HEK293 (cell line): ENCODE results near the gene GPR132.
A peak's percentile ranks its signal among the peaks of the same experiment; 100 is the strongest.

Source experiments
- CTCF ChIA-PET: fragments of 350-600 bp; formaldehyde crosslinking; extraction: SDS; loops from one replicate; lab custom pipeline; 2021; ENCODE audit warnings: antibody characterized with exemption; lab: Yijun Ruan, JAX
- POLR2A ChIA-PET: fragments of 300-600 bp; formaldehyde crosslinking; extraction: SDS; loops from one replicate; lab custom pipeline; 2020; ENCODE audit warnings: antibody characterized with exemption, inconsistent platforms; lab: Yijun Ruan, JAX
- H3K27ac ChIP-seq: fragments of 200-500 bp; sonication (Bioruptor generic); 2 replicates; pipeline ENCODE4 v1.5.1; 2014; ENCODE audit warnings: low read depth, low read length, control low read depth, inconsistent platforms; ENCODE audit errors: extremely low read depth
- H3K36me3 ChIP-seq, 2 experiments: fragments of 200-500 bp in 1 of 2; sonication (Bioruptor generic) in 1 of 2; 1 replicate in 1 of 2; 2 replicates in 1 of 2; pipeline ENCODE4 v1.5.1; 2014 to 2017; ENCODE audit warnings: inconsistent platforms in 2 of 2, low read length in 2 of 2; ENCODE audit not compliant: control insufficient read depth in 2 of 2, insufficient read depth in 1 of 2
- H3K4me1 ChIP-seq: fragments of 200-500 bp; sonication (Bioruptor generic); 2 replicates; pipeline ENCODE4 v1.5.1; 2014; ENCODE audit warnings: mild to moderate bottlenecking, low read length, inconsistent platforms; ENCODE audit not compliant: control insufficient read depth, insufficient read depth
- H3K4me3 ChIP-seq: 2 replicates; pipeline ENCODE4 v1.5.1; 2011; ENCODE audit warnings: low read depth, mild to moderate bottlenecking, control low read depth, low read length, moderate library complexity
- H3K9me3 ChIP-seq: fragments of 200-500 bp; sonication (Bioruptor generic); 2 replicates; pipeline ENCODE4 v1.5.1; 2014; ENCODE audit warnings: low read depth, low read length, inconsistent platforms; ENCODE audit not compliant: control insufficient read depth, insufficient read depth
- FEZF1 ChIP-seq: fragments of 450-650 bp; formaldehyde crosslinking; IDR thresholded peaks from 2 replicates; pipeline ENCODE4 v1.5.1; 2016; ENCODE audit warnings: missing biosample characterization, missing genetic modification characterization
- GLIS1 ChIP-seq: fragments of 450-650 bp; formaldehyde crosslinking; IDR thresholded peaks from 2 replicates; pipeline ENCODE4 v1.5.1; 2016; ENCODE audit warnings: missing biosample characterization, missing genetic modification characterization
- KLF1 ChIP-seq: fragments of 450-650 bp; formaldehyde crosslinking; IDR thresholded peaks from 2 replicates; pipeline ENCODE4 v1.5.1; 2016; ENCODE audit warnings: missing biosample characterization, missing genetic modification characterization
- REPIN1 ChIP-seq: fragments of 450-650 bp; formaldehyde crosslinking; IDR thresholded peaks from 2 replicates; pipeline ENCODE4 v1.5.1; 2017; ENCODE audit warnings: missing biosample characterization, missing genetic modification characterization, low read depth
- ZBTB8A ChIP-seq: fragments of 450-650 bp; formaldehyde crosslinking; IDR thresholded peaks from 2 replicates; pipeline ENCODE4 v1.5.1; 2016; ENCODE audit warnings: missing biosample characterization, missing genetic modification characterization
- ZNF121 ChIP-seq: fragments of 450-650 bp; formaldehyde crosslinking; IDR thresholded peaks from 2 replicates; pipeline ENCODE4 v1.5.1; 2016; ENCODE audit warnings: missing biosample characterization, missing genetic modification characterization
- ZNF174 ChIP-seq: fragments of 450-650 bp; formaldehyde crosslinking; IDR thresholded peaks from 2 replicates; pipeline ENCODE4 v1.5.0; 2017; ENCODE audit warnings: missing biosample characterization, mild to moderate bottlenecking, missing genetic modification characterization
- ZNF175 ChIP-seq: fragments of 450-650 bp; formaldehyde crosslinking; IDR thresholded peaks from 2 replicates; pipeline ENCODE4 v1.5.1; 2016; ENCODE audit warnings: missing biosample characterization, missing genetic modification characterization
- ZNF221 ChIP-seq: fragments of 450-650 bp; formaldehyde crosslinking; IDR thresholded peaks from 2 replicates; pipeline ENCODE4 v1.5.1; 2017; ENCODE audit warnings: missing biosample characterization, missing genetic modification characterization, borderline replicate concordance
- ZNF24 ChIP-seq: fragments of 450-650 bp; formaldehyde crosslinking; IDR thresholded peaks from 2 replicates; pipeline ENCODE4 v1.5.1; 2016; ENCODE audit warnings: missing biosample characterization, missing genetic modification characterization
- ZNF266 ChIP-seq: fragments of 450-650 bp; formaldehyde crosslinking; IDR thresholded peaks from 2 replicates; pipeline ENCODE4 v1.5.1; 2016; ENCODE audit warnings: missing biosample characterization, missing genetic modification characterization, low read depth
- ZNF404 ChIP-seq: fragments of 450-650 bp; formaldehyde crosslinking; IDR thresholded peaks from 2 replicates; pipeline ENCODE4 v1.5.1; 2017; ENCODE audit warnings: missing biosample characterization, missing genetic modification characterization
- ZNF423 ChIP-seq: fragments of 450-650 bp; formaldehyde crosslinking; IDR thresholded peaks from 2 replicates; pipeline ENCODE4 v1.5.1; 2016; ENCODE audit warnings: missing biosample characterization, missing genetic modification characterization
- ZNF510 ChIP-seq: fragments of 450-650 bp; formaldehyde crosslinking; IDR thresholded peaks from 2 replicates; pipeline ENCODE4 v1.5.1; 2018; ENCODE audit warnings: mild to moderate bottlenecking, missing genetic modification characterization, missing biosample characterization; ENCODE audit not compliant: insufficient replicate concordance
- ZNF555 ChIP-seq: fragments of 450-650 bp; formaldehyde crosslinking; conservative IDR thresholded peaks from 2 replicates; pipeline ENCODE4 v1.5.1; 2017; ENCODE audit warnings: missing biosample characterization, mild to moderate bottlenecking, missing genetic modification characterization, inconsistent platforms
- ZNF561 ChIP-seq: fragments of 450-650 bp; IDR thresholded peaks from 2 replicates; pipeline ENCODE4 v1.5.1; 2018; ENCODE audit warnings: missing biosample characterization, missing genetic modification characterization, borderline replicate concordance
- ZNF600 ChIP-seq: fragments of 450-650 bp; formaldehyde crosslinking; IDR thresholded peaks from 2 replicates; pipeline ENCODE4 v1.5.1; 2016; ENCODE audit warnings: missing biosample characterization, missing genetic modification characterization
- ZNF624 ChIP-seq: fragments of 450-650 bp; formaldehyde crosslinking; IDR thresholded peaks from 2 replicates; pipeline ENCODE4 v1.5.1; 2017; ENCODE audit warnings: missing biosample characterization, missing genetic modification characterization
- ZNF660 ChIP-seq: fragments of 450-650 bp; IDR thresholded peaks from 2 replicates; pipeline ENCODE4 v1.5.1; 2018; ENCODE audit warnings: missing biosample characterization, mild to moderate bottlenecking, missing genetic modification characterization
- ZNF677 ChIP-seq: fragments of 450-650 bp; IDR thresholded peaks from 2 replicates; pipeline ENCODE4 v1.5.0; 2018; ENCODE audit warnings: missing biosample characterization, mild to moderate bottlenecking, missing genetic modification characterization, moderate library complexity
- ZNF747 ChIP-seq: fragments of 450-650 bp; formaldehyde crosslinking; IDR thresholded peaks from 2 replicates; pipeline ENCODE4 v1.5.1; 2016; ENCODE audit warnings: missing biosample characterization, missing genetic modification characterization
- ZNF843 ChIP-seq: fragments of 450-650 bp; formaldehyde crosslinking; IDR thresholded peaks from 2 replicates; pipeline ENCODE4 v1.5.1; 2016; ENCODE audit warnings: missing biosample characterization, missing genetic modification characterization
- TF ChIP-seq, protein P1 (sequence below): fragments of 450-650 bp; formaldehyde crosslinking; conservative IDR thresholded peaks from 2 replicates; pipeline ENCODE4 v1.5.1; 2016; ENCODE audit warnings: low read depth, missing biosample characterization, missing genetic modification characterization
- TF ChIP-seq, protein P2 (sequence below): fragments of 450-650 bp; formaldehyde crosslinking; IDR thresholded peaks from 2 replicates; pipeline ENCODE4 v1.5.1; 2016; ENCODE audit warnings: missing biosample characterization, missing genetic modification characterization
- TF ChIP-seq, protein P3 (sequence below): fragments of 450-650 bp; formaldehyde crosslinking; IDR thresholded peaks from 2 replicates; pipeline ENCODE4 v1.5.1; 2016; ENCODE audit warnings: missing biosample characterization, missing genetic modification characterization

The GPR132 gene

GRCh38 chr14:105012171-105012985, 52.9 kb downstream of the GPR132 start:
- H3K4me1 ChIP-seq: peaks cover 12% of the 10 kb centered on the region
- peaks cover 18 to 71% of the 10 kb centered on the region in 2 experiments for H3K36me3 ChIP-seq
- CTCF ChIA-PET: interaction anchor here (0.6 to 5.7 kb wide), 4 partner anchors 10 to 33 kb away, joined by 3 to 32 read pairs (median 5); no protein-coding TSS in a partner anchor
- no peak overlapping the region for H3K4me3 ChIP-seq
- peak overlapping the region; percentile 9; the same call in 1 of the 2 replicates for H3K27ac ChIP-seq
- no peak for TF ChIP-seq ZNF747
- no peak for TF ChIP-seq ZNF24 (tag by site-specific recombination)
- no peak for TF ChIP-seq ZNF404 (tag by site-specific recombination)
- TF ChIP-seq ZNF843 (tag by site-specific recombination): no peak
- no peak for TF ChIP-seq ZNF266 (tag by site-specific recombination)
- TF ChIP-seq, protein P1, sequence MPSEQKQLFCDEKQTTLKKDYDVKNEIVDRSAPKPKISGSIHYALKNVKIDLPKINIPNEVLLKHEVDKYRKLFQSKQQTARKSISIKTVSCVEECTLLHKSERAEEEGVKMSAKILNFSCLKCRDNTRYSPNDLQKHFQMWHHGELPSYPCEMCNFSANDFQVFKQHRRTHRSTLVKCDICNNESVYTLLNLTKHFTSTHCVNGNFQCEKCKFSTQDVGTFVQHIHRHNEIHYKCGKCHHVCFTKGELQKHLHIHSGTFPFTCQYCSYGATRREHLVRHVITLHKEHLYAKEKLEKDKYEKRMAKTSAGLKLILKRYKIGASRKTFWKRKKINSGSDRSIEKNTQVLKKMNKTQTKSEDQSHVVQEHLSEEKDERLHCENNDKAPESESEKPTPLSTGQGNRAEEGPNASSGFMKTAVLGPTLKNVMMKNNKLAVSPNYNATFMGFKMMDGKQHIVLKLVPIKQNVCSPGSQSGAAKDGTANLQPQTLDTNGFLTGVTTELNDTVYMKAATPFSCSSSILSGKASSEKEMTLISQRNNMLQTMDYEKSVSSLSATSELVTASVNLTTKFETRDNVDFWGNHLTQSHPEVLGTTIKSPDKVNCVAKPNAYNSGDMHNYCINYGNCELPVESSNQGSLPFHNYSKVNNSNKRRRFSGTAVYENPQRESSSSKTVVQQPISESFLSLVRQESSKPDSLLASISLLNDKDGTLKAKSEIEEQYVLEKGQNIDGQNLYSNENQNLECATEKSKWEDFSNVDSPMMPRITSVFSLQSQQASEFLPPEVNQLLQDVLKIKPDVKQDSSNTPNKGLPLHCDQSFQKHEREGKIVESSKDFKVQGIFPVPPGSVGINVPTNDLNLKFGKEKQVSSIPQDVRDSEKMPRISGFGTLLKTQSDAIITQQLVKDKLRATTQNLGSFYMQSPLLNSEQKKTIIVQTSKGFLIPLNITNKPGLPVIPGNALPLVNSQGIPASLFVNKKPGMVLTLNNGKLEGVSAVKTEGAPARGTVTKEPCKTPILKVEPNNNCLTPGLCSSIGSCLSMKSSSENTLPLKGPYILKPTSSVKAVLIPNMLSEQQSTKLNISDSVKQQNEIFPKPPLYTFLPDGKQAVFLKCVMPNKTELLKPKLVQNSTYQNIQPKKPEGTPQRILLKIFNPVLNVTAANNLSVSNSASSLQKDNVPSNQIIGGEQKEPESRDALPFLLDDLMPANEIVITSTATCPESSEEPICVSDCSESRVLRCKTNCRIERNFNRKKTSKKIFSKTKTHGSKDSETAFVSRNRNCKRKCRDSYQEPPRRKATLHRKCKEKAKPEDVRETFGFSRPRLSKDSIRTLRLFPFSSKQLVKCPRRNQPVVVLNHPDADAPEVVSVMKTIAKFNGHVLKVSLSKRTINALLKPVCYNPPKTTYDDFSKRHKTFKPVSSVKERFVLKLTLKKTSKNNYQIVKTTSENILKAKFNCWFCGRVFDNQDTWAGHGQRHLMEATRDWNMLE (tag by site-specific recombination): no peak
- TF ChIP-seq ZNF423: no peak
- no peak for TF ChIP-seq ZNF175 (tag by site-specific recombination)
- no peak for TF ChIP-seq ZNF121
- TF ChIP-seq, protein P2, sequence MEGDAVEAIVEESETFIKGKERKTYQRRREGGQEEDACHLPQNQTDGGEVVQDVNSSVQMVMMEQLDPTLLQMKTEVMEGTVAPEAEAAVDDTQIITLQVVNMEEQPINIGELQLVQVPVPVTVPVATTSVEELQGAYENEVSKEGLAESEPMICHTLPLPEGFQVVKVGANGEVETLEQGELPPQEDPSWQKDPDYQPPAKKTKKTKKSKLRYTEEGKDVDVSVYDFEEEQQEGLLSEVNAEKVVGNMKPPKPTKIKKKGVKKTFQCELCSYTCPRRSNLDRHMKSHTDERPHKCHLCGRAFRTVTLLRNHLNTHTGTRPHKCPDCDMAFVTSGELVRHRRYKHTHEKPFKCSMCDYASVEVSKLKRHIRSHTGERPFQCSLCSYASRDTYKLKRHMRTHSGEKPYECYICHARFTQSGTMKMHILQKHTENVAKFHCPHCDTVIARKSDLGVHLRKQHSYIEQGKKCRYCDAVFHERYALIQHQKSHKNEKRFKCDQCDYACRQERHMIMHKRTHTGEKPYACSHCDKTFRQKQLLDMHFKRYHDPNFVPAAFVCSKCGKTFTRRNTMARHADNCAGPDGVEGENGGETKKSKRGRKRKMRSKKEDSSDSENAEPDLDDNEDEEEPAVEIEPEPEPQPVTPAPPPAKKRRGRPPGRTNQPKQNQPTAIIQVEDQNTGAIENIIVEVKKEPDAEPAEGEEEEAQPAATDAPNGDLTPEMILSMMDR: 0 out of 2 replicates have a peak, but pooled peaks have one; percentile 28
- TF ChIP-seq FEZF1 (tag by site-specific recombination): no peak
- TF ChIP-seq ZNF561 (tag by site-specific recombination): no peak
- peak; percentile 45 for TF ChIP-seq ZNF600 (tag by site-specific recombination)
- no peak for TF ChIP-seq ZBTB8A (tag by site-specific recombination)
- TF ChIP-seq ZNF510: no peak
- TF ChIP-seq GLIS1 (tag by site-specific recombination): no peak
- TF ChIP-seq ZNF555 (tag by site-specific recombination): no peak
- TF ChIP-seq KLF1 (tag by site-specific recombination): peak; percentile 23; the same call in 1 of the 2 replicates
- no peak for TF ChIP-seq ZNF174 (tag by site-specific recombination)
- TF ChIP-seq ZNF221 (tag by site-specific recombination): no peak
- TF ChIP-seq, protein P3, sequence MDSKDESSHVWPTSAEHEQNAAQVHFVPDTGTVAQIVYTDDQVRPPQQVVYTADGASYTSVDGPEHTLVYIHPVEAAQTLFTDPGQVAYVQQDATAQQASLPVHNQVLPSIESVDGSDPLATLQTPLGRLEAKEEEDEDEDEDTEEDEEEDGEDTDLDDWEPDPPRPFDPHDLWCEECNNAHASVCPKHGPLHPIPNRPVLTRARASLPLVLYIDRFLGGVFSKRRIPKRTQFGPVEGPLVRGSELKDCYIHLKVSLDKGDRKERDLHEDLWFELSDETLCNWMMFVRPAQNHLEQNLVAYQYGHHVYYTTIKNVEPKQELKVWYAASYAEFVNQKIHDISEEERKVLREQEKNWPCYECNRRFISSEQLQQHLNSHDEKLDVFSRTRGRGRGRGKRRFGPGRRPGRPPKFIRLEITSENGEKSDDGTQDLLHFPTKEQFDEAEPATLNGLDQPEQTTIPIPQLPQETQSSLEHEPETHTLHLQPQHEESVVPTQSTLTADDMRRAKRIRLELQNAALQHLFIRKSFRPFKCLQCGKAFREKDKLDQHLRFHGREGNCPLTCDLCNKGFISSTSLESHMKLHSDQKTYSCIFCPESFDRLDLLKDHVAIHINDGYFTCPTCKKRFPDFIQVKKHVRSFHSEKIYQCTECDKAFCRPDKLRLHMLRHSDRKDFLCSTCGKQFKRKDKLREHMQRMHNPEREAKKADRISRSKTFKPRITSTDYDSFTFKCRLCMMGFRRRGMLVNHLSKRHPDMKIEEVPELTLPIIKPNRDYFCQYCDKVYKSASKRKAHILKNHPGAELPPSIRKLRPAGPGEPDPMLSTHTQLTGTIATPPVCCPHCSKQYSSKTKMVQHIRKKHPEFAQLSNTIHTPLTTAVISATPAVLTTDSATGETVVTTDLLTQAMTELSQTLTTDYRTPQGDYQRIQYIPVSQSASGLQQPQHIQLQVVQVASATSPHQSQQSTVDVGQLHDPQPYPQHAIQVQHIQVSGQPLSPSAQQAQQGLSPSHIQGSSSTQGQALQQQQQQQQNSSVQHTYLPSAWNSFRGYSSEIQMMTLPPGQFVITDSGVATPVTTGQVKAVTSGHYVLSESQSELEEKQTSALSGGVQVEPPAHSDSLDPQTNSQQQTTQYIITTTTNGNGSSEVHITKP (tag by site-specific recombination): peak; percentile 85
- no peak for TF ChIP-seq REPIN1 (tag by site-specific recombination)
- no peak for TF ChIP-seq ZNF660 (tag by site-specific recombination)
- no peak for TF ChIP-seq ZNF624 (tag by site-specific recombination)
- no peak for TF ChIP-seq ZNF677 (tag by site-specific recombination)
- H3K9me3 ChIP-seq: no peaks in the 10 kb centered on the region
- POLR2A ChIA-PET: interaction anchor here (0.6 kb wide), 2 partner anchors 36 to 73 kb away, joined by 5 read pairs; no protein-coding TSS in a partner anchor
